ENCODE measurements around the gene WFDC1.

- TF ChIP-seq FOXA1 (IDR thresholded peaks at IDR 0.05) (no peak), MAX (IDR thresholded peaks at IDR 0.05) (no peak), CTCF (IDR thresholded peaks at IDR 0.05; ENCODE audit: low read depth, low read length, missing input control) (no peak), SP1 (IDR thresholded peaks at IDR 0.05) (no peak), YY1 (IDR thresholded peaks at IDR 0.05) (no peak), EGR1 (IDR thresholded peaks at IDR 0.05; ENCODE audit: low read depth in 2 of 2) (no peak), RXRA (IDR thresholded peaks at IDR 0.05) (no peak), ZBTB33 (IDR thresholded peaks at IDR 0.05) (no peak), REST (IDR thresholded peaks at IDR 0.05) (no peak), GABPA (IDR thresholded peaks at IDR 0.05 in 1 of 2, conservative IDR thresholded peaks at IDR 0.05 in 1 of 2) (no peak), TAF1 (conservative IDR thresholded peaks at IDR 0.05) (no peak), RAD21 (IDR thresholded peaks at IDR 0.05) (no peak), ATF3 (IDR thresholded peaks at IDR 0.05) (no peak), JUND (IDR thresholded peaks at IDR 0.05) (no peak)
Observed at GRCh38 chr16:84294117-84294516, 561 bp upstream of the WFDC1 start.

All from liver (tissue), 3 donors.